OCI-LY1 (cell line): ENCODE measurements around the gene DBH.

Experiments used
- H2AFZ ChIP-seq: fragments of 200-600 bp; sonication (generic), shearing (Covaris generic); 2 replicates; pipeline ENCODE4 v1.6.0; 2014; ENCODE audit warnings: antibody characterized with exemption, mild to moderate bottlenecking, low read length
- H3F3A ChIP-seq: fragments of 200-600 bp; sonication (generic), shearing (Covaris generic); 2 replicates; pipeline ENCODE4 v1.6.0; 2014; ENCODE audit warnings: mild to moderate bottlenecking, antibody characterized with exemption, low read length, moderate library complexity; ENCODE audit not compliant: insufficient read depth
- H3K27ac ChIP-seq: fragments of 200-600 bp; sonication (generic); 2 replicates; pipeline ENCODE4 v1.5.1; 2014; ENCODE audit warnings: low read length, mixed run types, mild to moderate bottlenecking, low read depth; ENCODE audit not compliant: poor library complexity, severe bottlenecking
- H3K27me3 ChIP-seq: fragments of 200-600 bp; sonication (generic); 2 replicates; pipeline ENCODE4 v1.6.0; 2014; ENCODE audit warnings: antibody characterized with exemption, mild to moderate bottlenecking, low read length, moderate library complexity; ENCODE audit not compliant: insufficient read depth
- H3K36me3 ChIP-seq: fragments of 200-600 bp; sonication (generic); 2 replicates; pipeline ENCODE4 v1.6.1; 2014; ENCODE audit warnings: mild to moderate bottlenecking, antibody characterized with exemption, low read length, moderate library complexity, mixed read lengths; ENCODE audit not compliant: insufficient read depth
- H3K4me1 ChIP-seq: fragments of 200-600 bp; sonication (generic); 2 replicates; pipeline ENCODE4 v1.5.1; 2014; ENCODE audit warnings: mild to moderate bottlenecking, low read length, moderate library complexity; ENCODE audit not compliant: insufficient read depth, severe bottlenecking
- H3K4me2 ChIP-seq: fragments of 200-600 bp; sonication (generic), shearing (Covaris generic); 2 replicates; pipeline ENCODE4 v1.6.1; 2014; ENCODE audit warnings: low read length
- H3K4me3 ChIP-seq: fragments of 200-600 bp; sonication (generic); 2 replicates; pipeline ENCODE4 v1.5.1; 2014; ENCODE audit warnings: low read length, low read depth, mild to moderate bottlenecking, mixed read lengths; ENCODE audit not compliant: poor library complexity, severe bottlenecking
- H3K79me2 ChIP-seq: fragments of 200-600 bp; shearing (Covaris generic); 2 replicates; pipeline ENCODE4 v1.6.1; 2016; ENCODE audit warnings: mixed run types, low read length, mixed read lengths; ENCODE audit not compliant: insufficient read depth
- H3K9ac ChIP-seq: fragments of 200-600 bp; sonication (generic), shearing (Covaris generic); 2 replicates; pipeline ENCODE4 v1.6.1; 2014; ENCODE audit warnings: mild to moderate bottlenecking, low read length, mixed read lengths
- H3K9me2 ChIP-seq: fragments of 200-600 bp; sonication (generic), shearing (Covaris generic); 2 replicates; pipeline ENCODE4 v1.6.1; 2014; ENCODE audit warnings: low read depth, mild to moderate bottlenecking, low read length, mixed read lengths
- H3K9me3 ChIP-seq: fragments of 200-600 bp; shearing (Covaris generic); 2 replicates; pipeline ENCODE4 v1.6.1; 2014; ENCODE audit warnings: low read length, mixed read lengths
- H4K20me1 ChIP-seq: fragments of 200-600 bp; sonication (generic), shearing (Covaris generic); 2 replicates; pipeline ENCODE4 v1.6.0; 2016; ENCODE audit warnings: mild to moderate bottlenecking, low read length; ENCODE audit not compliant: insufficient read depth
- CTCF ChIP-seq: fragments of 200-600 bp; sonication (generic), shearing (Covaris generic); IDR thresholded peaks from 2 replicates; pipeline ENCODE4 v1.5.1; 2017; ENCODE audit warnings: mild to moderate bottlenecking, antibody characterized with exemption, low read length, moderate library complexity, mixed read lengths
- EZH2 ChIP-seq: fragments of 200-600 bp; sonication (generic), shearing (Covaris generic); IDR thresholded peaks from 2 replicates; pipeline ENCODE4 v1.8.0; 2017; ENCODE audit warnings: borderline replicate concordance, mixed run types, mild to moderate bottlenecking, antibody characterized with exemption, low read length, moderate library complexity, mixed read lengths

The DBH gene

GRCh38 chr9:133635098-133635497 is 1.1 kb upstream of the DBH start:
- no peaks in the 10 kb centered on the region for H3K9me2 ChIP-seq
- no peak for TF ChIP-seq CTCF
- TF ChIP-seq EZH2, result no peak
- no peaks in the 10 kb centered on the region for H3K79me2 ChIP-seq
- no peaks in the 10 kb centered on the region for H3K4me1 ChIP-seq
- no peaks in the 10 kb centered on the region for H3K36me3 ChIP-seq
- H3K4me2 ChIP-seq, result no peak overlapping the region
- no peaks in the 10 kb centered on the region for H3K9me3 ChIP-seq
- H2AFZ ChIP-seq, result no peak overlapping the region
- H3K4me3 ChIP-seq, result no peak overlapping the region
- H3K27ac ChIP-seq, result no peak overlapping the region
- no peaks in the 10 kb centered on the region for H3F3A ChIP-seq
- no peak overlapping the region for H3K9ac ChIP-seq
- H3K27me3 ChIP-seq, result 0 out of 2 replicates have a peak, but pooled peaks cover 5% of the 10 kb centered on the region
- H4K20me1 ChIP-seq, result no peaks in the 10 kb centered on the region

DNA sequence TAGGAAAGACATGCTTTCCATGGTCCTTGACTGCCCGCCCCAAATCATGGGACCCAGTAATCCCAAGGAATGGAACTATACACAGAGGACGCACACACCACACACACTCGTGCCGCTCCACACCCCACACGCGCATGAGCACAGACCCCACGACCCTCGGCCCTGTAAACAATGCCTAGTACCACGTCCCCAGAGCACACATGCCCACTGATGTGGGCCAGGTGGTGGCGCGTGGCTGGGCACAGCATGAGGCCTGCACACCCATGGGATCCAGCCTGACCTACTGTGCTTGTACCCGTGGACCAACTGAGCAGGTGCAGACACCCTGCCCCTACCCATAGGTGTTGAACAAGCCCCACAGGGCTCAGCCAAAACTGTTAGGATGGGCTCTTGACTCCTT is 739 bp downstream of the DBH start:
- H3K27me3 ChIP-seq, result 0 out of 2 replicates have a peak, but pooled peaks cover 5% of the 10 kb centered on the region
- no peaks in the 10 kb centered on the region for H3K36me3 ChIP-seq
- no peak overlapping the region for H3K4me2 ChIP-seq
- TF ChIP-seq EZH2, result no peak
- TF ChIP-seq CTCF, result no peak
- H2AFZ ChIP-seq, result no peak overlapping the region
- H3K79me2 ChIP-seq, result no peaks in the 10 kb centered on the region
- no peak overlapping the region for H3K9ac ChIP-seq
- H3F3A ChIP-seq, result no peaks in the 10 kb centered on the region
- no peak overlapping the region for H3K4me3 ChIP-seq
- H3K9me3 ChIP-seq, result no peaks in the 10 kb centered on the region
- H4K20me1 ChIP-seq, result no peaks in the 10 kb centered on the region
- no peaks in the 10 kb centered on the region for H3K9me2 ChIP-seq
- no peaks in the 10 kb centered on the region for H3K4me1 ChIP-seq
- H3K27ac ChIP-seq, result no peak overlapping the region

DNA sequence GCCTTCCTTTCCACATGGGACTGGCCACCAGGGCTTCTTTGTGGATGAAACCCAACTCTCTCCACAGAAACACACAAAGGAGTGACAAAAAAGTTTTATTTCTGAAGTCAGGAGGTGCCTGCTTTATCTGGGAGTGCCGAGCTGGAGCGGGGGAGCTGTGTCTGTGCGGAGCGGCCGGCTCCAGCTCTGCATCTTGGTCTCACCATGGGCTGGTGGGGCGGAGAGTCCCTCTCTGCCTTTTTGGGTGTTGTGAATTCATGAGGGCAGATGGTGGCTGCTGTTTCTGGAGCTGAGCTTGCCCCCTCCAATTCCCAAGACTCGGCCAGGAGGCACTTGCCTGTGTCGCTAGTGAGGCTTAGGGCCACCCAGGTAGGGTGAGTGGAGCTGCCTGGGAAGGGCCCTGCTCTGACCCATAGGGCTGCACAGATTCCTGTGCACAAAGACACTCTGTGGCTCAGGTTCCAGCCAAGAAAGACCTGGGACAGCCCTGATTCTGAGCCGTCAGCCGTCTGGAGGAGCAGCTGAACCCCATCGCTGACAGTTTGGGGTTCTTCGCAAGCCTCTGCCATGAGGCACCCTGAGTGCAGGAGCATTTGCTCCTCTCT is 1.4 kb downstream of the DBH start:
- H3F3A ChIP-seq, result no peaks in the 10 kb centered on the region

More for the DNA sequence above, 1.4 kb downstream of the DBH start:
- H2AFZ ChIP-seq, result no peak overlapping the region
- no peak overlapping the region for H3K9ac ChIP-seq
- H3K27me3 ChIP-seq, result 0 out of 2 replicates have a peak, but pooled peaks cover 7% of the 10 kb centered on the region
- no peaks in the 10 kb centered on the region for H3K36me3 ChIP-seq
- no peaks in the 10 kb centered on the region for H3K4me1 ChIP-seq
- H3K9me2 ChIP-seq, result no peaks in the 10 kb centered on the region
- H4K20me1 ChIP-seq, result no peaks in the 10 kb centered on the region
- TF ChIP-seq EZH2 (no peak), CTCF (no peak)
- H3K4me2 ChIP-seq, result no peak overlapping the region
- no peak overlapping the region for H3K27ac ChIP-seq
- H3K79me2 ChIP-seq, result no peaks in the 10 kb centered on the region
- no peak overlapping the region for H3K4me3 ChIP-seq
- H3K9me3 ChIP-seq, result no peaks in the 10 kb centered on the region
